ENCODE results near the gene STXBP4.

Gene STXBP4

GRCh38 chr17:55124730-55125360 lies 156.3 kb downstream of the STXBP4 start:
- no peak for TF ChIP-seq CTCF (IDR thresholded peaks at IDR 0.05)
- no peak for TF ChIP-seq ZFX (IDR thresholded peaks at IDR 0.05; ENCODE audit: borderline replicate concordance)
- no peak overlapping the region for H3K27ac ChIP-seq

GRCh38 chr17:55133583-55133982 lies 165.0 kb downstream of the STXBP4 start:
- no peak for TF ChIP-seq CTCF (IDR thresholded peaks at IDR 0.05)
- TF ChIP-seq ZFX (IDR thresholded peaks at IDR 0.05; ENCODE audit: borderline replicate concordance), result no peak
- H3K27ac ChIP-seq, result no peak overlapping the region

- H3K27ac ChIP-seq, result no peak overlapping the region
- TF ChIP-seq CTCF (IDR thresholded peaks at IDR 0.05) (no peak), ZFX (IDR thresholded peaks at IDR 0.05; ENCODE audit: borderline replicate concordance) (no peak)
Measured at GRCh38 chr17:55134486-55135157, 166.1 kb downstream of the STXBP4 start.

GRCh38 chr17:55140809-55141208 lies 172.2 kb downstream of the STXBP4 start:
- TF ChIP-seq CTCF (IDR thresholded peaks at IDR 0.05) (no peak), ZFX (IDR thresholded peaks at IDR 0.05; ENCODE audit: borderline replicate concordance) (no peak)
- H3K27ac ChIP-seq, result no peak overlapping the region

- TF ChIP-seq CTCF (IDR thresholded peaks at IDR 0.05) (no peak), ZFX (IDR thresholded peaks at IDR 0.05; ENCODE audit: borderline replicate concordance) (no peak)
- H3K27ac ChIP-seq, result no peak overlapping the region
Measured at GRCh38 chr17:55144518-55144917, 176.0 kb downstream of the STXBP4 start.

- TF ChIP-seq CTCF (IDR thresholded peaks at IDR 0.05), result no peak
- no peak for TF ChIP-seq ZFX (IDR thresholded peaks at IDR 0.05; ENCODE audit: borderline replicate concordance)
Measured at GRCh38 chr17:55149485-55149884, 180.9 kb downstream of the STXBP4 start.

GRCh38 chr17:55152236-55152635 lies 183.7 kb downstream of the STXBP4 start:
- H3K27ac ChIP-seq, result no peak overlapping the region
- TF ChIP-seq CTCF (IDR thresholded peaks at IDR 0.05), result no peak
- TF ChIP-seq ZFX (IDR thresholded peaks at IDR 0.05; ENCODE audit: borderline replicate concordance), result no peak

More at GRCh38 chr17:55149485-55149884, 180.9 kb downstream of the STXBP4 start:
- no peak overlapping the region for H3K27ac ChIP-seq
